Thyroid gland (tissue), 4 donors: ENCODE measurements around the gene MGAM2. TPM values are rescaled to one million over a fixed set of nuclear protein-coding genes. Genes with fewer than 3 reads are reported as not detected.

Experiments
- DNase-seq, 2 donors: peaks; one replicate each; pipeline ENCODE4 v3.0.0-alpha.2; 2019
- H3K27ac ChIP-seq, 3 donors: fragments of 200-600 bp; sonication (generic); 1 replicate in 2 of 3; 2 replicates in 1 of 3; pipeline ENCODE4 v1.5.1; 2016 to 2019; ENCODE audit warnings: mild to moderate bottlenecking in 1 of 3, moderate library complexity in 1 of 3
- H3K27me3 ChIP-seq: fragments of 200-600 bp; sonication (generic); one replicate; pipeline ENCODE4 v1.5.1; 2019
- H3K36me3 ChIP-seq, 2 donors: fragments of 200-600 bp; sonication (generic); one replicate each; pipeline ENCODE4 v1.5.1; 2016 to 2019
- H3K4me1 ChIP-seq, 2 donors: fragments of 200-600 bp; sonication (generic); one replicate each; pipeline ENCODE4 v1.5.1; 2017 to 2019
- H3K4me3 ChIP-seq, 3 donors: fragments of 200-600 bp; sonication (generic); replicated peaks in 1 of 3; 1 replicate in 2 of 3; 2 replicates in 1 of 3; pipeline ENCODE4 v1.5.1; 2016; ENCODE audit warnings: mild to moderate bottlenecking in 1 of 3
- H3K9me3 ChIP-seq: fragments of 200-600 bp; sonication (generic); one replicate; pipeline ENCODE4 v1.5.1; 2017
- CTCF ChIP-seq, 6 experiments: fragments of 200-600 bp in 3 of 6; fragments of 450-650 bp in 3 of 6; sonication (generic) in 3 of 6; IDR thresholded peaks; one replicate each; pipeline ENCODE4 v1.5.1; 2016 to 2019; ENCODE audit warnings: antibody characterized with exemption in 6 of 6, mild to moderate bottlenecking in 2 of 6, inconsistent platforms in 1 of 6, moderate library complexity in 1 of 6
- POLR2A ChIP-seq, 2 donors: fragments of 450-650 bp; IDR thresholded peaks; one replicate each; pipeline ENCODE4 v1.6.1; 2017; ENCODE audit warnings: antibody characterized with exemption in 2 of 2, mild to moderate bottlenecking in 2 of 2, moderate library complexity in 1 of 2
- WGBS, 2 donors: methylation state at CpG; one replicate each; pipeline ENCODE4 v1.1.5; 2017; 5-methylcytosine and 5-hydroxymethylcytosine counted together
- intact Hi-C: fragments of 100-400 bp; cut with DNase I; formaldehyde crosslinking; loops from one replicate; pipeline ENCODE4 v1.15.1; 2023
- total RNA-seq, 4 donors: library from RNA; depleted of rRNA; stranded (reverse); fragments of >200 nt; gene quantifications; one replicate each; pipeline ENCODE4 v1.2.3, GENCODE V29; 2016

MGAM2 gene
- total RNA-seq, 4 donors from 2014 or later = not detected

GRCh38 chr7:142133731-142134148, 22.2 kb downstream of the MGAM2 start:
- Histone ChIP-seq H3K4me3 (no peak overlapping the region), H3K27me3 (no peaks in the 10 kb centered on the region), H3K4me1 (peaks cover 0 to 7% of the 10 kb centered on the region in 2 donors), H3K27ac (no peak overlapping the region), H3K36me3 (no peaks in the 10 kb centered on the region), H3K9me3 (no peaks in the 10 kb centered on the region)
- TF ChIP-seq POLR2A (IDR thresholded peaks at IDR 0.05) (no peak), CTCF (IDR thresholded peaks at IDR 0.05) (no peak)
- 89 to 94% methylated on average over 8 of the region's 8 CpGs for WGBS, 2 donors
- intact Hi-C loops = no loop called here
- no peak for DNase-seq

DNA sequence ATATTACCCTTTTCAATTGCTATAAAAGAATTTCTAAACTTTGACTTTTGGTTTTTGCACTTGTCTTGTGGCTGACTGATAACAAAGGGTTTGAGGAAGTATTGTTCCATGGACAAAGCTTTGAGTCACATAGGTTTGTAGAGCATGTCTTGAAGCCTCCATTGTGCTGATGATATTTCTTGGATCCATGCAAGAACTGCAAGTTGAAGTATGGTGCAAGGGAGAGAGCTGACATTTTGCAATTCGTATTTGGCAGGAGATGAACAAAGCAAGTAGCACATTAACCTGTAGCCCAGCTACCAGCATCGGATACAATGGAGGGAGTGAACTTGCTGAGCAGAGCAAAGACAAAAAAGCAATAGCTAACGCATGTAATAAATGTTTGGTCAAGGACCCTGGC, 23.4 kb downstream of the MGAM2 start:
- no peak overlapping the region for H3K4me3 ChIP-seq
- 77 to 78% methylated on average over 3 of the region's 3 CpGs for WGBS, 2 donors
- intact Hi-C loops = no loop called here
- TF ChIP-seq POLR2A (IDR thresholded peaks at IDR 0.05) (no peak), CTCF (IDR thresholded peaks at IDR 0.05) (no peak)
- H3K9me3 ChIP-seq = no peaks in the 10 kb centered on the region
- peaks cover 0 to 7% of the 10 kb centered on the region in 2 donors for H3K4me1 ChIP-seq
- H3K27me3 ChIP-seq = no peaks in the 10 kb centered on the region
- DNase-seq = no peak
- H3K27ac ChIP-seq = no peak overlapping the region
- no peaks in the 10 kb centered on the region for H3K36me3 ChIP-seq

DNA sequence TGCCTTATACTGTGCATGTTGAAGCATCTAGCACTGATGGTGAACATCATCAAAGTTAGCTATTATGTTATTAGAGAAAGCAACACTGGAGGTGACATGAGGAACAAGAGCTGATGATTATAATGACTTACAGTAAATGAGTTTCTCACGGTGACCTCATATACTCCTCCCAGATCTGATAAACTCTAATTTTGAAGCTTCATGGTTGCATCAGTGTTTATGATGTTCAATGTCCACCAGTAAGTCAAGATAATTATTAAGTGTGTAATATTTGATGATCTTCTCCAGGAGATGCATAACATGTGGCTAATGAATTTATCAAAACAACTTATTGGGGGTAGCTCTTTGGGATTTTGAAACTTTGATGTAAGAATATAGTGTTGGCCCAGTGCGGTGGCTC, 27.5 kb downstream of the MGAM2 start:
- Histone ChIP-seq H3K36me3 (no peaks in the 10 kb centered on the region), H3K9me3 (no peaks in the 10 kb centered on the region), H3K4me3 (no peak overlapping the region), H3K4me1 (no peaks in the 10 kb centered on the region), H3K27me3 (no peaks in the 10 kb centered on the region), H3K27ac (no peak overlapping the region)
- WGBS, 2 donors = 97% methylated on average over 2 of the region's 2 CpGs
- TF ChIP-seq CTCF (IDR thresholded peaks at IDR 0.05) = no peak
- DNase-seq = no peak
- intact Hi-C loops = no loop called here

DNA sequence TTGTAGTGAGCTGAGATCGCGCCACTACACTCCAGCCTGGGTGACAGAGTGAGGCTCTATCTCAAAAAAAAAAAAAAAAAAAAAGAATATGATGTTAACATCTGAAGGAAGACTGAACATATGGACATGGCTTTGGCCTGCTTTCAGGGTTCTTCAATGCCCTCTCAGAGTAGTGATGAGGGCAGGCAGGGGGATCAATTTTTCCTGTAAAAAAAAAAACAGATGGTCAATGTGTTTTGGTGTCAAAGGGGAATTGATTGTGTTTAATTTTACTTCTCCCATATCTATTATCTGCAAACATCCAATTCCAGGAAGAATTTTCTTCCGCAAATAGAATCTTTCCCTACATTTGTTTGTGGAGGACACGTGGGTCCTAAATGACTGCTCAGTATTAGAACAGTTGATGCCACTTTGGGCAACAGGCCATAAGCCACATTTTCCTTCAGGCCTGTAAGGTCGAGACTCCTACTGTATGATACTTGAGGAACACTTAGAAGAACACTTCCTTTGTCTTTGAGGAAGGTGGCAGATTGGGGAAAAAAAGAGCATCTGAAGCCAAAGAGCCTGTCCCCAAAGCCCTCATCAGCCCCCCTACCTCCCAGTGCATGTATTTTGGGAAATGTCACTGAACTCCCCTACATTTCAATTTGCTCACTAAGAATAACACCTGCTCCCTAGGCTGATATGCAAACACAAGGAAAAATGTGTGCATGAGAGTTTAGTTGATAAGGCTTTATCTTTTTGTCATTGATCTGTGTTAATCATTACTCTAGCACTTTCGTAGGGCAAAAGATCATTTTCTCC, 28.3 kb downstream of the MGAM2 start:
- Histone ChIP-seq H3K36me3 (no peaks in the 10 kb centered on the region), H3K27ac (no peak overlapping the region), H3K27me3 (no peaks in the 10 kb centered on the region), H3K4me3 (no peak overlapping the region), H3K9me3 (no peaks in the 10 kb centered on the region), H3K4me1 (no peaks in the 10 kb centered on the region)
- WGBS, 2 donors = 77 to 81% methylated on average over 6 of the region's 6 CpGs
- TF ChIP-seq CTCF (IDR thresholded peaks at IDR 0.05) (no peak), POLR2A (IDR thresholded peaks at IDR 0.05) (no peak)
- no peak for DNase-seq
- intact Hi-C loops = no loop called here

DNA sequence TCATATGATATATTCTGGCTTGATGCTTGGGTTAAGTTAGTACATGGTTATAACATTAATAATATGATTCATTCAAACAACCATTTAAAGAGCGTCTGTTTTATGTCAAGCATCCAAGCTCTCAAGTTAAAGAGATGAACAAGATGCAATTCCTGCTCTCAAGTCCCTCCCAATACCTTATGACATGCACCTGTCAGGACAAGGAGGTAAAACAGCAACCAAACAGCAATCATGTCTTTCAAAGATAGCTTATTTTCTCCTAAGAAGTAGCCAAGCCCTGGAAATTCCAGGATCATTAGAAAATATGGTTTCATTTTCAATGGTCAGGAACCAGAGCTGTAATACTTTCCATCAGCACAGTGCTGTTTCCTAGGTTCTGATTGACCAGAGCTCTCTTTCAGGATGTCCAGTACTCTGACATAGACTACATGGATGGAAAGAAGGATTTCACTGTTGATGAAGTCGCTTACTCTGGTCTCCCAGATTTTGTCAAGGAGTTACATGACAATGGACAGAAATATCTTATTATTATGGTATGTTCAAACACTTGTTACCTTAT, 29.0 kb downstream of the MGAM2 start:
- H3K27ac ChIP-seq = no peak overlapping the region
- TF ChIP-seq CTCF (IDR thresholded peaks at IDR 0.05) (no peak), POLR2A (IDR thresholded peaks at IDR 0.05) (no peak)
- no peak for DNase-seq
- intact Hi-C loops = no loop called here
- WGBS, 2 donors = 89 to 92% methylated on average over 2 of the region's 2 CpGs
- H3K36me3 ChIP-seq = no peaks in the 10 kb centered on the region
- H3K9me3 ChIP-seq = no peaks in the 10 kb centered on the region
- no peaks in the 10 kb centered on the region for H3K4me1 ChIP-seq
- H3K4me3 ChIP-seq = no peak overlapping the region
- H3K27me3 ChIP-seq = no peaks in the 10 kb centered on the region
